Activated CD8-positive, alpha-beta memory T cell treated with anti-CD3 and anti-CD28 coated beads, Interleukin-2, amount 50 U/mL, for 48 hours (primary cell): ENCODE data around the gene TYW1B.
"Not testable (repeated sequence)": the region's sequence is repeated elsewhere in the genome, so short reads cannot be mapped to it uniquely, and the experiment has no call there.

Experiments used
- DNase-seq: peaks from one replicate; pipeline ENCODE4 v3.0.0-alpha.2; 2020

TYW1B gene

DNA sequence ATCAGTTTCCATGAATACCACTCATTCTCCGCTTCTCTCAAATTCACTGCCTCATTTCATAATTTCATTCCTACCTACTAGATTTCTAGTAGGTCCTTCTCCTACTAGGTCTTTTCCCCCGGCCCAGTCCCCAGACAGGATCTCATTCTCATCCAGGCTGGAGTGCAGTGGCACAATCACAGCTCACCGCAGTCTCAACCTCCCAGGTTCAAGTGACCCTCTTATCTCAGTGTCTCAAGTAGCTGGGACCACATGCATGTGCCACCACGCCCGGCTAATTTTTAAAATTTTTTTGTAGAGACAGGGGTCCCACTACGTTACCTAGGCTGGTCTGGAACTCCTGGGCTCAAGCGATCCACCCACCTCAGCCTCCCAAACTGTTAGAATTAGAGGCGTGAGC, 132.5 kb downstream of the TYW1B start:
- not testable (repeated sequence) for DNase-seq

- DNase-seq = not testable (repeated sequence)
Measured at GRCh38 chr7:72691442-72691841, 136.6 kb downstream of the TYW1B start.

DNA sequence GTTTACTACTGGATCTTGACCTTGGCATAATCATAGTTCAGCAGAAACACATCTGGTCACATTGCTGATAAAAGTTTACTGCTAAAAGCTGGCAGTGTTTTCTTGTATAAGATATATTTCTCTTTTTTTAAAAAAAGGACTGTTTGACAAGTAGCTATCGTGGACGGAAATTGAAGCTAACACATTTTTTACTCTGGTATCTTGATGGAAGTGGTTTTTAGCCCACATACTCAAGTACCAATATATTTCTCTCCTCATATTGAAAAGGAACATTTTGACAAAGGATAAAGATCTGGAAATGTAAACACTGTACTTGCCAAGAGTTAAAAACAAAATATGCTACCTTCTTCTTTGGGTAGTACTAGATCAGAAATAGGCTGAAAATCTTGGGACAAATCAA, 137.8 kb downstream of the TYW1B start:
- DNase-seq = not testable (repeated sequence)

- DNase-seq = not testable (repeated sequence)
Measured at GRCh38 chr7:72689344-72689743, 138.7 kb downstream of the TYW1B start.

DNA sequence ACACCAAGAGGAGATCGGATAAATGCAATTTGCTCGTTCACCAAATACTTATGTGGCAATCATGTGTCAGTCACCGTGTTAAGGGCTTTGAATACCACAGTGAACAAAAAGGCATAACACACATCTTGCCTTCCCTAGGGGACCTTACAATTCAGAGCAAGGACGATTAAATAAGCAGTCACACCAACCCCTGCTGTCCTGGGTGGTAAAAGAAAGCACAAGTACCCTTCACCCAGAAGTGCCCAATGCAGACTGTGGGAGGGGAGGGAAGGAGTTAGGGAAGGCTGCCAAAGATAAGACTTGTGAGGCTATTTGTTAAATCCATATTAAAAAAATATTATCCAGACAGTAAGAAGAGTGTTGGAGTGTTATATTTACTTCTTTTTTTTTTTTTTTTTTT, 146.8 kb downstream of the TYW1B start:
- not testable (repeated sequence) for DNase-seq

GRCh38 chr7:72676880-72677279, 151.1 kb downstream of the TYW1B start:
- DNase-seq = not testable (repeated sequence)

GRCh38 chr7:72676086-72676690, 151.8 kb downstream of the TYW1B start:
- not testable (repeated sequence) for DNase-seq

- DNase-seq = not testable (repeated sequence)
Measured at GRCh38 chr7:72675686-72676085, 152.3 kb downstream of the TYW1B start.

- no peak for DNase-seq
Measured at GRCh38 chr7:72674394-72674793, 153.6 kb downstream of the TYW1B start.

GRCh38 chr7:72670850-72671249, 157.2 kb downstream of the TYW1B start:
- not testable (repeated sequence) for DNase-seq

- DNase-seq = not testable (repeated sequence)
Measured at GRCh38 chr7:72668435-72668834, 159.6 kb downstream of the TYW1B start.

DNA sequence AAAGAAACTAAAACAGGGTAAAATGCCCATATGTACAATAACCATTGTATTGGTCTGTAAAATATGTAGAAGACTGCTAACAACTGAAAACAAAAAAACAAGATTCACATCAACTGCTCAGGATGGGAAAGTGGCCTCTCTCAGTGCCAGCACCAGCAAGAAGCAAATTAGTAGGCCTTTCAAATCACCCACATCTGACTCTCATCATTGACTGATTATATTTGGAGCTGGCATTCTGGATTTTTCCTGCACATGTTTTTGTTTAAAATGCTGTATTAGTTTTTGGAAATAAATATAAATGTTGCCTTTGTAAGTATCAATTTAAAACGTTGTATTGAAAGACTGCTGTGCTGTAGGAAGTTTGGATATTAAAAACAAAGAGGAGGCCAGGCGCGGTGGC, 161.0 kb downstream of the TYW1B start:
- DNase-seq = not testable (repeated sequence)

DNA sequence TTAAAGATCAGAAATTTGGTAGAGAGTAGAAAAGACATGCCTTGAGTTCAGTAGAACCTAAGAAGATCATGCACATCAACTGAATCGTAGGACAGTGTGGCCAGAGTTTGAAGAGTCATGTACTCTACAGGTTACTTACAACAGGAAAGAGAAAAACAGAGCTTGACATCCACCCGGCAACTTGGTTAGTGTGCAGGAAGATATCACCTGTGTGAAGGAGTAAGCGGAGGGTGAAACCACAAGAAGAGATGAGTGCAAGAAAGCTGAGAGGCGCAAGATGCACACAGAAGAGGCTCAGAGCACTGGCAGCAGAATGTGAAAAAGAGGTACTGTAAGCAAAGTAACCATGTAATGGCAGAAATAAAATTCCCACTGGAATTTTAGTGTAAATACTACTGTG, 179.4 kb downstream of the TYW1B start:
- DNase-seq = not testable (repeated sequence)

- DNase-seq = not testable (repeated sequence)
Measured at GRCh38 chr7:72643708-72644107, 184.3 kb downstream of the TYW1B start.

GRCh38 chr7:72641485-72642248, 186.3 kb downstream of the TYW1B start:
- DNase-seq = not testable (repeated sequence)

DNA sequence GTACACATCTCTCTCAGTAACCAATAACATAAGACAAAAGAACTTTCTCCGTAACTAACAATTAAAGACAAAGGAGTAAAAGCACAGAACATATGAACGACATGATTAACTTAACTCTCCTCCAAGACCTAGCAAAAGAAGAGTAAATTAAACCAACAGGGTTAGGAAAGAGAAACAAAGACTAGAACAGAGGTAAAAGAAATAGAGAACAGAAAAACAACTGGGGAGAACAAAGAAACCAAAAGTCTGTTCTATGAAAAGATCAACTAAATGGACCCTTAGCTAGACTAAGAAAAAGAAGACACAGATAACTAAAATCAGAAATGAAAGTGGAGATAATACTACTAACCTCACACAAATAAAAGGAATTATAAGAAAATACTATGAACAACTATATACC, 187.3 kb downstream of the TYW1B start:
- DNase-seq = not testable (repeated sequence)

DNA sequence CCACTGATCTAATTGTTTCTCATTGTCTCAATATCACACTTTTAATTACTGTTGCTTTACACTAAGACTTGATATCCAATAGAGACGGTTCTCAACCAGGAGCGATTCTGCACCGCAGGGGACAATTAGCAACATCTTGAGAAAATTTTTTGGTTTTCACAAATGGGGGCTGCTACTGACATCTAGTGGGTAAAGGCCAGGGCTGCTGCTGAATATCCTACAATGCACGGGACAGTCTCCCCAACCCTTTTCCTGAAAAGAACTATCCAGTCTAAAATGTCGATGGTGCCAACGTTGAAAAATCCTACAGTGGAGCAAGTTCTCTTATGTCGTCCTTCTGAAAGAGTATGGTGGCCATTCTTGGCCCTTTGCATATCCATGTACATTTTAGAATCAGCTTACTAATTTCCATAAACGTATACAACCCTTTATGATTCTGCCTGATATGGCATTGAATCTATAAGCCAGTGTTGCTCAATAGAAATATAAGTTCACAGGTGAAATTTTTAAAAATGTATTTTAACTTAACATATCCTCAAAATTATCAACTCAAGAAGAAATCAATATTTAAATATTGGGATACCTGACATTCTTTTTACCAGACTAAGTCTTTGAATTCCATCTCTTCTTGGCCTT, 192.6 kb downstream of the TYW1B start:
- not testable (repeated sequence) for DNase-seq

DNA sequence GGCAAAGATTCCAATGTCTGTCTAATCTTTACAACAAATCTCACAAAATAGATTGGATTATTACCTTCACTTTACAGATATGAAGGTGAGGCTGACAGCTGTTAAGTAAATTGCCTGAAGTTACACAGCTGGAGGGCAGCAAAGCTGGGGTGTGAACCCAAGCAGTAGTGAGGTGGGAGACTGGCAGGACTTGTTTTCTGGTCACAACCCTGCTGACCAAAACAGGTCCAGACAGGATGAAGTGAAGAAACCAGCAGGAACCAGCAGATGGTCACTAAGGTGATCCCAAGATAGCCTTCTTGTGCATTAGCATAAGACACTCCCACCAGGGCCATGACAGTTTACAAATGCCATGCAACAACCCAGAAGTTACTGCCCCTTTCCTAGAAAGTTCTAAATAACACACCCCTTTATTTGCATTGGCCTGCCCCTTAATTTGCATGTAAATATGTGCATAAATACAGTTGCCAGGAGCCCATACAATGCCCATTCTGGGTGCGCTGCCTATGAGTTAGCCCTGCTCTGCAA, 195.2 kb downstream of the TYW1B start:
- DNase-seq = not testable (repeated sequence)

DNA sequence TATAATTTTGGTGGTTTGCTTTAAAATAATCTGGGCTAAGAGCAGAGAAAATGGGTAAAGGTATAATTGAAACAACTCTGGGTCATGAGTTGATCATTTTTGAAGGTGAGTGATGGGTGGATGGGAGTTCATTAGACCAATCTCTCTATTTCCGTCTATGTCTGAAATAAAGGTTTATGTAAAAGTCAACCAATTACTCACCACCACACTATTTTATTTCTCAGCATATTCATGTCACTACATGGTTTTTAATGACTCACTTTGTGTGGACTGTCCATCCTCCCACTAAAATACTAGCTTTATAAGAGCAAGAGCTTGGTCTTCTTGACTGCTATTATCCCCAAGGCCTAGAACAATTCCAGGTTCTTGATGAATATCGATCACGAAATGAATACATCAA, 199.6 kb downstream of the TYW1B start:
- DNase-seq = not testable (repeated sequence)

GRCh38 chr7:72626428-72627011, 201.5 kb downstream of the TYW1B start:
- DNase-seq = not testable (repeated sequence)

- not testable (repeated sequence) for DNase-seq
Measured at GRCh38 chr7:72625721-72626423, 202.1 kb downstream of the TYW1B start.

DNA sequence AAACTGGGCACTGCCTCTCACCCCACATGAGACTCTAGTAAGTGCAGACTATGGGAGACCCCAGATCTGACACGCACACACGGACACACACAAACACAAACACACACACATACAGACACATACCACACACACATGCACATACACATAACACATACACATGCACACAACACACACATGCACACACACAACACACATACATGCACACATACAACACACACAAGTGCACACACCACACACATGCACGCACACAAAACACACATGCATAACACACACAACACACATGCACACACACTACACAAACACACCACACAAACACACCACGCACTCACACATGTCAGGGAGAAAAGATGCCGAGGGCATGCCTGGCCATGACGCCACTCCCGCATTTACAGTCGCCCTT, 205.5 kb downstream of the TYW1B start:
- no peak for DNase-seq
